ENCODE data around the gene ANKRD13B. TPM values are rescaled to one million over a fixed set of nuclear protein-coding genes. Genes with fewer than 3 reads are reported as not detected.

ANKRD13B gene
- polyA plus RNA-seq, 1 experiment, result 2.5 TPM

- H3K4me3 ChIP-seq (ENCODE audit: low read depth, low read length), result no peak overlapping the region
- no peaks in the 10 kb centered on the region for H3K27me3 ChIP-seq (ENCODE audit: control insufficient read depth, insufficient read depth, low read length)
- DNase-seq (ENCODE audit: low read depth, low spot score), result no peak
- CTCF ChIA-PET, result interaction anchor here (9.4 kb wide), 1 partner anchor 205 kb away, joined by 77 read pairs; no protein-coding TSS in a partner anchor
- POLR2A ChIA-PET, result no interaction called here
- no peak overlapping the region for H3K27ac ChIP-seq (ENCODE audit: low read depth, low read length)
- no peaks in the 10 kb centered on the region; the same call in 1 of the 2 replicates for H3K9me3 ChIP-seq (ENCODE audit: control insufficient read depth, insufficient read depth, low read length)
- no peak for TF ChIP-seq CTCF (IDR thresholded peaks at IDR 0.05; ENCODE audit: low read depth, low read length)
Observed at GRCh38 chr17:29574732-29575510, 18.0 kb upstream of the ANKRD13B start.

- POLR2A ChIA-PET, result interaction anchor here (0.7 kb wide), 1 partner anchor 159 kb away, joined by 3 read pairs; no protein-coding TSS in a partner anchor
- no peaks in the 10 kb centered on the region for H3K27me3 ChIP-seq (ENCODE audit: control insufficient read depth, insufficient read depth, low read length)
Observed at GRCh38 chr17:29575511-29576213, 17.3 kb upstream of the ANKRD13B start.

GRCh38 chr17:29576214-29577000, 16.5 kb upstream of the ANKRD13B start:
- ChIA-PET CTCF (interaction anchor here (0.6 to 1.6 kb wide), 2 partner anchors 37 to 207 kb away, joined by 4 to 10 read pairs; no protein-coding TSS in a partner anchor), POLR2A (interaction anchor here (0.7 to 0.8 kb wide), 2 partner anchors 13 to 159 kb away, joined by 3 read pairs; partner anchors contain the start of gene GIT1)
- no peak for DNase-seq (ENCODE audit: low read depth, low spot score)
- Histone ChIP-seq H3K27me3 (ENCODE audit: control insufficient read depth, insufficient read depth, low read length) (no peaks in the 10 kb centered on the region), H3K4me3 (ENCODE audit: low read depth, low read length) (no peak overlapping the region), H3K27ac (ENCODE audit: low read depth, low read length) (no peak overlapping the region), H3K9me3 (ENCODE audit: control insufficient read depth, insufficient read depth, low read length) (no peaks in the 10 kb centered on the region; the same call in 1 of the 2 replicates)
- no peak for TF ChIP-seq CTCF (IDR thresholded peaks at IDR 0.05; ENCODE audit: low read depth, low read length)

More at GRCh38 chr17:29575511-29576213, 17.3 kb upstream of the ANKRD13B start:
- CTCF ChIA-PET, result interaction anchor here (0.6 to 9.4 kb wide), 3 partner anchors 38 to 206 kb away, joined by 4 to 77 read pairs (median 10); no protein-coding TSS in a partner anchor
- Histone ChIP-seq H3K9me3 (ENCODE audit: control insufficient read depth, insufficient read depth, low read length) (no peaks in the 10 kb centered on the region; the same call in 1 of the 2 replicates), H3K4me3 (ENCODE audit: low read depth, low read length) (no peak overlapping the region), H3K27ac (ENCODE audit: low read depth, low read length) (no peak overlapping the region)
- DNase-seq (ENCODE audit: low read depth, low spot score), result no peak
- TF ChIP-seq CTCF (IDR thresholded peaks at IDR 0.05; ENCODE audit: low read depth, low read length), result no peak

- TF ChIP-seq CTCF (IDR thresholded peaks at IDR 0.05; ENCODE audit: low read depth, low read length), result no peak
- Histone ChIP-seq H3K4me3 (ENCODE audit: low read depth, low read length) (no peak overlapping the region), H3K27ac (ENCODE audit: low read depth, low read length) (no peak overlapping the region), H3K27me3 (ENCODE audit: control insufficient read depth, insufficient read depth, low read length) (no peaks in the 10 kb centered on the region), H3K9me3 (ENCODE audit: control insufficient read depth, insufficient read depth, low read length) (no peaks in the 10 kb centered on the region; the same call in 1 of the 2 replicates)
- CTCF ChIA-PET, result interaction anchor here (1.6 kb wide), 1 partner anchor 207 kb away, joined by 10 read pairs; no protein-coding TSS in a partner anchor
- DNase-seq (ENCODE audit: low read depth, low spot score), result no peak
- POLR2A ChIA-PET, result interaction anchor here (0.8 kb wide), 1 partner anchor 12 kb away, joined by 3 read pairs; the partner anchor contains the start of gene GIT1
Observed at GRCh38 chr17:29577001-29577370, 15.9 kb upstream of the ANKRD13B start.
